ENCODE results near the gene ZC2HC1B. TPM values are rescaled to one million over a fixed set of nuclear protein-coding genes. Genes with fewer than 3 reads are reported as not detected.

Gene ZC2HC1B
- total RNA-seq, 1 experiment from 2014 or later: not detected

GRCh38 chr6:143939364-143939763 is 75.1 kb downstream of the ZC2HC1B start:
- Mint-ChIP-seq H3K27ac (0 out of 7 replicates have a peak overlapping the region, but pooled peaks of 1 of the 3 experiments have one; percentile 27), H3K27me3 (ENCODE audit: low read depth) (peaks cover 17% of the 10 kb centered on the region), H3K9me3 (peaks cover 0 to 2% of the 10 kb centered on the region in 2 experiments; a peak in 1 of 5 replicates), H3K4me3 (no peak overlapping the region), H3K36me3 (ENCODE audit: insufficient read depth in 1 of 3, low read depth in 3 of 3) (no peaks in the 10 kb centered on the region), H3K4me1 (peaks cover 48 to 53% of the 10 kb centered on the region in 2 experiments)
- H4K20me1 ChIP-seq (ENCODE audit: control insufficient read depth, insufficient read depth, insufficient read length): no peaks in the 10 kb centered on the region
- peaks cover 7% of the 10 kb centered on the region; the same call in 1 of the 2 replicates for H3K4me1 ChIP-seq (ENCODE audit: insufficient read depth, low read length)
- no peak overlapping the region for H4K5ac ChIP-seq (ENCODE audit: insufficient read length, low read depth, low read length)
- no peak overlapping the region for H4K8ac ChIP-seq (replicated peaks; ENCODE audit: insufficient read length, low read depth, low read length)
- no peak overlapping the region for H3K23ac ChIP-seq (ENCODE audit: insufficient read length, low read depth, low read length)
- H2BK20ac ChIP-seq (ENCODE audit: low read depth, low read length, poor library complexity, severe bottlenecking): no peak overlapping the region
- no peaks in the 10 kb centered on the region for H3K27me3 ChIP-seq (ENCODE audit: insufficient read depth, low read length)
- no peak overlapping the region for H3K14ac ChIP-seq (ENCODE audit: insufficient read depth, low read length)
- H3K9ac ChIP-seq (ENCODE audit: extremely low read depth, insufficient read length, low read length): no peak overlapping the region
- H3K56ac ChIP-seq (ENCODE audit: insufficient read length, low read depth, low read length): no peak overlapping the region
- no peaks in the 10 kb centered on the region for H3K9me3 ChIP-seq (ENCODE audit: control insufficient read depth, low read depth, low read length)
- no peak overlapping the region for H2BK12ac ChIP-seq (ENCODE audit: insufficient read length, low read depth, low read length)
- no CpG with 5 or more reads among the region's 4 CpGs for WGBS (ENCODE audit: extremely low coverage, insufficient read length, low lambda C conversion rate)
- no peak overlapping the region for H2AFZ ChIP-seq (ENCODE audit: low read length)
- no peak overlapping the region for H3T11ph ChIP-seq (ENCODE audit: low read length)
- no peak for TF ChIP-seq CTCF (conservative IDR thresholded peaks at IDR 0.05)
- H3K79me1 ChIP-seq (ENCODE audit: insufficient read depth, low read depth, low read length, poor library complexity, severe bottlenecking): no peaks in the 10 kb centered on the region
- H3K79me2 ChIP-seq (ENCODE audit: insufficient read depth, low read length): no peaks in the 10 kb centered on the region
- H2AK5ac ChIP-seq (ENCODE audit: insufficient read length, low read length): no peak overlapping the region
- no peak overlapping the region for H3K4me2 ChIP-seq (ENCODE audit: insufficient read depth, insufficient read length, low read length)
- no peak overlapping the region for H3K27ac ChIP-seq (ENCODE audit: insufficient read length, low read depth, low read length)
- H3K23me2 ChIP-seq (ENCODE audit: insufficient read length, low read depth, low read length, poor library complexity, severe bottlenecking): no peaks in the 10 kb centered on the region
- no peak overlapping the region for H2BK120ac ChIP-seq (ENCODE audit: low read depth, low read length, poor library complexity, severe bottlenecking)
- no peak overlapping the region for H3K18ac ChIP-seq (ENCODE audit: insufficient read length, low read depth, low read length)
- no peak for DNase-seq
- no peak overlapping the region for H4K91ac ChIP-seq (ENCODE audit: insufficient read length, low read depth, low read length)
- no peak overlapping the region for H3K4ac ChIP-seq (ENCODE audit: low read depth, low read length)
- no peak overlapping the region for H2BK15ac ChIP-seq (ENCODE audit: low read depth, low read length)
- H2BK5ac ChIP-seq (ENCODE audit: insufficient read length, low read length): no peak overlapping the region
